Measurements from ENCODE around the gene B3GNT2. TPM values are rescaled to one million over a fixed set of nuclear protein-coding genes. Genes with fewer than 3 reads are reported as not detected.

The B3GNT2 gene
- total RNA-seq, 2 experiments from 2014 or later = 41.2 to 44.3 TPM

GRCh38 chr2:62163834-62164233, 32.1 kb upstream of the B3GNT2 start:
- H3K27me3 Mint-ChIP-seq (ENCODE audit: low read depth) = no peaks in the 10 kb centered on the region
- H3K4me1 Mint-ChIP-seq (ENCODE audit: low read depth) = peaks cover 6% of the 10 kb centered on the region
- no peak for DNase-seq
- CTCF ChIA-PET = no interaction called here
- ATAC-seq = no peak
- H3K4me3 Mint-ChIP-seq = no peak overlapping the region
- POLR2A ChIA-PET = no interaction called here
- no peaks in the 10 kb centered on the region for H3K9me3 Mint-ChIP-seq (ENCODE audit: insufficient read depth)
- no peak overlapping the region for H3K27ac Mint-ChIP-seq
- H3K36me3 Mint-ChIP-seq (ENCODE audit: low read depth) = no peaks in the 10 kb centered on the region

- H3K4me1 Mint-ChIP-seq (ENCODE audit: low read depth) = no peaks in the 10 kb centered on the region
- H3K36me3 Mint-ChIP-seq (ENCODE audit: low read depth) = no peaks in the 10 kb centered on the region
- H3K4me3 Mint-ChIP-seq = no peak overlapping the region
- ChIA-PET POLR2A (no interaction called here), CTCF (no interaction called here)
- no peaks in the 10 kb centered on the region for H3K9me3 Mint-ChIP-seq (ENCODE audit: insufficient read depth)
- DNase-seq (no peak), ATAC-seq (no peak)
- no peak overlapping the region for H3K27ac Mint-ChIP-seq
- H3K27me3 Mint-ChIP-seq (ENCODE audit: low read depth) = no peaks in the 10 kb centered on the region
Measured at GRCh38 chr2:62175728-62176127, 20.2 kb upstream of the B3GNT2 start.

DNA sequence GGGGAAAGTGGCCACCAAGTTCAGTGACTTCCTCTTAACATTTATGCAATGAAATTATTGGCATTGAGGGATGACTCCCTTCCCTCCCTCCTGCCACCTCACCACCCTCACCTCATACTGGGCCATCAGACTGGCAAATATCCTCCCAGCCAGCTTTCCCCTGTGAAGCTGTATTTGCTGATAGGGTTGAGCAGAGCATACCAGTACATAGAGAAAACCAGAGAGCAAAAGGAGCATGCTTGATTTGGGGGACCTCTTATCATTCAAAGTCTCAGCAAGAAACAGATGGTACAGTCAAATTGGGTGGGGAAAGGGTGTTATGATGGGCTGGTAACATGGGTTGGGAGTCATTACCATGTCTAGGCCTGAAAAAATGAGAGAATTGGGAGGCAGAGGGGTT, 19.1 kb upstream of the B3GNT2 start:
- Mint-ChIP-seq H3K36me3 (ENCODE audit: low read depth) (no peaks in the 10 kb centered on the region), H3K9me3 (ENCODE audit: insufficient read depth) (no peaks in the 10 kb centered on the region), H3K27ac (no peak overlapping the region), H3K4me3 (no peak overlapping the region), H3K27me3 (ENCODE audit: low read depth) (no peaks in the 10 kb centered on the region), H3K4me1 (ENCODE audit: low read depth) (no peaks in the 10 kb centered on the region)
- ChIA-PET POLR2A (no interaction called here), CTCF (no interaction called here)
- ATAC-seq (no peak), DNase-seq (no peak)

- DNase-seq (no peak), ATAC-seq (no peak)
- ChIA-PET CTCF (no interaction called here), POLR2A (interaction anchor here (1.2 kb wide), 1 partner anchor 89 kb away, joined by 3 read pairs; no protein-coding TSS in a partner anchor)
- H3K36me3 Mint-ChIP-seq (ENCODE audit: low read depth) = no peaks in the 10 kb centered on the region
- H3K4me3 Mint-ChIP-seq = no peak overlapping the region
- no peaks in the 10 kb centered on the region for H3K9me3 Mint-ChIP-seq (ENCODE audit: insufficient read depth)
- H3K4me1 Mint-ChIP-seq (ENCODE audit: low read depth) = no peaks in the 10 kb centered on the region
- H3K27me3 Mint-ChIP-seq (ENCODE audit: low read depth) = no peaks in the 10 kb centered on the region
- H3K27ac Mint-ChIP-seq = no peak overlapping the region
Measured at GRCh38 chr2:62177392-62178049, 18.4 kb upstream of the B3GNT2 start.

DNA sequence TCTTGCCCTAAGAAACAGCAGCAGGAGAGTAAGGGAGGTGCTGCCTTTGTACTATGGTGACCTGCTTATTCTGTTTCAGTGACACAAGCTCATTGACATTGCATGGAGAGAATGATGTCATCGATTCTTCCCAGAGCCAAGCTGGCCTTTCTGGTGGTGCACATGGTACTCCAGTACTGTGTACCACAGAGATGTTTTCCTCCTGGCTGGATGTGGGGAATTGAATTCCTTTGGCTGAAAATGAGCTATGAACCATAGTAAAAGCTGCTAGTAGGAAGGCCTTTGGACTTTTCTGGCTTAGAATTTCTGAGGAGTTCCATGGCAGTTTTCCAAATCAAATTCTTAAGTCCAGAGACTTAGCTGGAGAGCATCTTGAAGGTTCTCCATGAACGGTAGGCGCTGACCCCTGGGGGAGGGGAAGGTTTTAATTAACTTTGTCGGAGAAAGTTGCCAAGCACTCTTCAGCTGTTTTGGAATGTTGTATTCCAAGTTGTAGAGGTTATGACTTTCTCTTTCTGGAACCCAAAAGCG, 17.1 kb upstream of the B3GNT2 start:
- Mint-ChIP-seq H3K9me3 (ENCODE audit: insufficient read depth) (no peaks in the 10 kb centered on the region), H3K4me3 (no peak overlapping the region), H3K4me1 (ENCODE audit: low read depth) (no peaks in the 10 kb centered on the region), H3K27ac (no peak overlapping the region), H3K36me3 (ENCODE audit: low read depth) (no peaks in the 10 kb centered on the region), H3K27me3 (ENCODE audit: low read depth) (no peaks in the 10 kb centered on the region)
- DNase-seq (no peak), ATAC-seq (no peak)
- ChIA-PET POLR2A (interaction anchor here (1.2 kb wide), 1 partner anchor 88 kb away, joined by 3 read pairs; no protein-coding TSS in a partner anchor), CTCF (no interaction called here)

DNA sequence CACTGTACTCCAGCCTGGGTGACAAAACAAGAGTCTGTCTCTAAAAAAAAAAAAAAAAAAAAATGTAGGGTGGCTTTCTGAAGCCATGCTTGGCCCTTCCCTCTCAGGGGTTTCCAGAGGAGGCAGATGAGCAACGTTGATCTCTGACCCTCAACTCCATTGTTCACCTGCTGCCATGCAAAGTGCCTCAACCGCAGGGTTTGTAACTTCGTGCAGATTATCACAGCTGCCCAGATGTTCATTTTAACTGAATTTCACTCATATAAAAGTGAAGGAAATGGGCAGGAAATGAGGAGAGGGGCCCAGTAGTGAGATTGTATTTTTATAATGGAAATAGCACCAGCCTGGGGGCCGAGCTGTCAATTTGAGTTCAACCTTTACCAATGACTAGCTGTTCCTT, 14.9 kb upstream of the B3GNT2 start:
- H3K4me1 Mint-ChIP-seq (ENCODE audit: low read depth) = no peaks in the 10 kb centered on the region
- H3K9me3 Mint-ChIP-seq (ENCODE audit: insufficient read depth) = no peaks in the 10 kb centered on the region
- CTCF ChIA-PET = no interaction called here
- DNase-seq = no peak
- ATAC-seq = no peak
- POLR2A ChIA-PET = no interaction called here
- H3K4me3 Mint-ChIP-seq = no peak overlapping the region
- no peak overlapping the region for H3K27ac Mint-ChIP-seq
- no peaks in the 10 kb centered on the region for H3K36me3 Mint-ChIP-seq (ENCODE audit: low read depth)
- H3K27me3 Mint-ChIP-seq (ENCODE audit: low read depth) = peaks cover 1% of the 10 kb centered on the region

GRCh38 chr2:62181843-62182242, 14.1 kb upstream of the B3GNT2 start:
- no peaks in the 10 kb centered on the region for H3K4me1 Mint-ChIP-seq (ENCODE audit: low read depth)

GRCh38 chr2:62184512-62185230, 11.2 kb upstream of the B3GNT2 start:
- no peaks in the 10 kb centered on the region for H3K9me3 Mint-ChIP-seq (ENCODE audit: insufficient read depth)
- POLR2A ChIA-PET = interaction anchor here (0.6 to 2.2 kb wide), 2 partner anchors 11 to 213 kb away, joined by 3 to 6 read pairs; partner anchors contain the start of gene B3GNT2
- H3K36me3 Mint-ChIP-seq (ENCODE audit: low read depth) = no peaks in the 10 kb centered on the region
- CTCF ChIA-PET = no interaction called here
- DNase-seq = no peak
- ATAC-seq = no peak
- H3K27me3 Mint-ChIP-seq (ENCODE audit: low read depth) = peaks cover 4% of the 10 kb centered on the region
- H3K27ac Mint-ChIP-seq = no peak overlapping the region
- H3K4me3 Mint-ChIP-seq = no peak overlapping the region
- H3K4me1 Mint-ChIP-seq (ENCODE audit: low read depth) = no peaks in the 10 kb centered on the region

More at GRCh38 chr2:62181843-62182242, 14.1 kb upstream of the B3GNT2 start:
- H3K4me3 Mint-ChIP-seq = no peak overlapping the region
- no peak overlapping the region for H3K27ac Mint-ChIP-seq
- ATAC-seq (no peak), DNase-seq (no peak)
- ChIA-PET CTCF (no interaction called here), POLR2A (interaction anchor here (0.6 kb wide), 1 partner anchor 22 kb away, joined by 3 read pairs; no protein-coding TSS in a partner anchor)
- peaks cover 4% of the 10 kb centered on the region for H3K27me3 Mint-ChIP-seq (ENCODE audit: low read depth)
- H3K9me3 Mint-ChIP-seq (ENCODE audit: insufficient read depth) = no peaks in the 10 kb centered on the region
- no peaks in the 10 kb centered on the region for H3K36me3 Mint-ChIP-seq (ENCODE audit: low read depth)

DNA sequence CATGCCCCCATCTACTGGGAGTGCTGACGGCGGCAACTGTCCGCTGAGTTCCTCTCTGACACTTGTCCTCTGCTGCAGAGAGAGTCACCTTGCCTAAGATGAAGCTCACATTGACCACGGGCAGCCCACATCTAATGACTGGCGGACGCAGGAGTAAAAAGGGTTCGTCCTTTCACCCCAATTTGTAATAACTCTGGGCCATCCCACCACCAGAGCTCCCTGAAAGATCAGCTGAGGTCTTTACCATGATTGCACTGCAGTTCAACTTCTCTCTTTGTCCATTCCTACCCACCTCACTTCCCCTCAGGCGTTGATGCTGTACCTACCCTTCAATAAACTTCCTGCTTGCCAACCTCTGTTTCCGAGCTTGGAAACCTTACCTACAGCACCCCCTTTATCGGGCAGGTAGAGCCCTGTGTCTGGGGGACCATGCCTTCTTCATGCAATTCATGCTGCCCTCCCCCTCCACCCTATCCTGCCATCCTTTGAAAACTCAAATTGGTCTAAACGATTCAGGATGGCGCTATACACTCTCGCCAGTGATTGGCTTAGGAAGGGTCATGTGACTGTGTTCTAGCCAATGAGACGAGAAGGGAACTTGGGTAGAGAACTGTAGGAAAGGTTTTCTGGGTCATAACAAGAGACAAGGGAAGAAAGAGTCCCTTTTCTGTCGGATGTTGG, 10.3 kb upstream of the B3GNT2 start:
- no peaks in the 10 kb centered on the region for H3K36me3 Mint-ChIP-seq (ENCODE audit: low read depth)
- ChIA-PET CTCF (no interaction called here), POLR2A (no interaction called here)
- no peak overlapping the region for H3K27ac Mint-ChIP-seq
- no peaks in the 10 kb centered on the region for H3K9me3 Mint-ChIP-seq (ENCODE audit: insufficient read depth)
- no peaks in the 10 kb centered on the region for H3K4me1 Mint-ChIP-seq (ENCODE audit: low read depth)
- ATAC-seq (no peak), DNase-seq (no peak)
- H3K27me3 Mint-ChIP-seq (ENCODE audit: low read depth) = peaks cover 9% of the 10 kb centered on the region
- H3K4me3 Mint-ChIP-seq = no peak overlapping the region

DNA sequence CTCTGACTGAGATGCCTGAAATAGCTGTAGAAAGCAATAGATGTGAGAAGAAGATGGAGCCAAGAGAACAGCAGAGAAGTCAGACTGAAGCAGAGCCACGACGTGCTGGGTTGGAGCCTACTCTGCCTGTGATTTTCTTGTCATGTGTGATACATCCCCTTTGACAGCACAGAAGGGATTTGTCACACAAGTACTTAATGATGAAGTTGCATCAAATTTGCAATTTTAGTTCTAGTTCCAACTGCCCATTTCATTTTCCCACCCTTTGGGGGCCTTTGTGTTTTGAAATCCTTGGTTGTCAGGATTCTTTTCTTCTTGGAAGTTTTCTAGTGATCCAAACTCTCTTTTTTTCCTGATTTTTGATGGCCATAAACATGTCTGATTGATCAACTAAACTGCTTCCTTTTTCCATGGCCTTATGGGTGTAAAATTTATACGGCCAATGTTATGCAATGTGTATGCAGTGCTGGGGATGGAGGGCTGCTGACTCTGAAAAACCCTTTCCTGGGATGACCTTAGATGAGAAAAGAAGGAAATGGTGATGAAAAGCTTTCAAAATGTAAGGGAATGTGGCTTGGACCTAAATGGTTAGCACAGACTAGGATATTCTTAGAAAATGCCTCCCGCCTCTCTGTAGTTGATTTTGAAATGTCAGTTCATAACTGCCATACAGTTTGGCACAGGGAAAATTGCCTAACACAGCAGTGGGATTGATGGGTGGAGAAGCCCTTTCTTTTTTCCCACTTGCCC, 9.6 kb upstream of the B3GNT2 start:
- Mint-ChIP-seq H3K4me3 (no peak overlapping the region), H3K9me3 (ENCODE audit: insufficient read depth) (no peaks in the 10 kb centered on the region), H3K27ac (no peak overlapping the region), H3K36me3 (ENCODE audit: low read depth) (no peaks in the 10 kb centered on the region), H3K27me3 (ENCODE audit: low read depth) (peaks cover 14% of the 10 kb centered on the region), H3K4me1 (ENCODE audit: low read depth) (no peaks in the 10 kb centered on the region)
- ATAC-seq (no peak), DNase-seq (no peak)
- ChIA-PET POLR2A (no interaction called here), CTCF (no interaction called here)

GRCh38 chr2:62187246-62187645, 8.7 kb upstream of the B3GNT2 start:
- Mint-ChIP-seq H3K27ac (no peak overlapping the region), H3K36me3 (ENCODE audit: low read depth) (no peaks in the 10 kb centered on the region), H3K4me3 (no peak overlapping the region), H3K27me3 (ENCODE audit: low read depth) (peaks cover 14% of the 10 kb centered on the region), H3K9me3 (ENCODE audit: insufficient read depth) (no peaks in the 10 kb centered on the region), H3K4me1 (ENCODE audit: low read depth) (peaks cover 1% of the 10 kb centered on the region)
- ChIA-PET CTCF (no interaction called here), POLR2A (no interaction called here)
- no peak for DNase-seq
- ATAC-seq = no peak

All from activated CD8-positive, alpha-beta T cell treated with anti-CD3 and anti-CD28 coated beads, Interleukin-2, amount 10 ng/mL, durations not matched to agents 7 days and 5 days (primary cell).